Suppressor macrophage treated with lipopolysaccharide for 1 hour (primary cell): Measurements from ENCODE around the gene WFIKKN2.
"Not testable (repeated sequence)": the region's sequence is repeated elsewhere in the genome, so short reads cannot be mapped to it uniquely, and the experiment has no call there.

Experiments used
- DNase-seq, 3 donors: peaks; one replicate each; pipeline ENCODE4 v3.0.0-alpha.2; 2020 to 2022

Gene WFIKKN2

DNA sequence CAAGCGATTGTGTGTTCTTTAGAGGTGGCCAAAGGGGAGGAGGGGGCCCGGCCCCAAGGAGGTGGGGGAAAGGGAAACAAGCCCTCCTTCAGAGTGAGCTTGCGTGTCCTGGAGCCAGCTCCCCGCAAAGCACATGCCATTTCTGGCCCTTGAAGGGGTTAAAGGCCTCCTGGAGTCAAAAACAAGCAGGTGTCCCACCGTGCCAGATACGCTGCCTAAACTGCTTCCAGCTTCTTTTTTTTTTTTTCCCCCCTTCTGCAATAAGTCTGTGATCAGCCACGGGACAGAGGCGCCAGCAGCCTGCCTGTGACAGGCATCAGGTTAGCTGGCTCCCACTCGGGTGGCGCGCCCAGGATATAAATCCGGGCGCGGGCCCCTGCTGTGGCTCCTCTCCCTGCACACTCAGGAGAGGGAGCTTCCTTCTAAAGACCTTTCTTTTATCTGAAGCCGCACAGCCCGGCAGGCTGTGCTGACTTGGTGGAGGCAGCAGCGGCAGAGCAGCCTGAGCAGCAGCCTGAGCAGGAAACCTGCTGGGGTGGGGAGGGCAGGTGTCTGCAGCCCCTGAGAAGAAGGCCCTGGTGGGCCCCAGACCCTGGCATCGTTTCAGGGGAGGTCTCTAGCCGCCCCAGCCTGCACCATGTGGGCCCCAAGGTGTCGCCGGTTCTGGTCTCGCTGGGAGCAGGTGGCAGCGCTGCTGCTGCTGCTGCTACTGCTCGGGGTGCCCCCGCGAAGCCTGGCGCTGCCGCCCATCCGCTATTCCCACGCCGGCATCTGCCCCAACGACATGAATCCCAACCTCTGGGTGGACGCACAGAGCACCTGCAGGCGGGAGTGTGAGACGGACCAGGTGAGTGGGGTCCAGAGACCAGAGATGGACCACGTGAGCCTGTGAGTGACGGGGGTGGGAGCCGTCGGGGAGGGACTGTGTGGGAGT is at the start of gene WFIKKN2:
TSS of gene WFIKKN2 (plus strand) at position 286 of the 934 bp plus-strand sequence. CDS start at position 638, 352 bp downstream.
- no peak for DNase-seq

DNA sequence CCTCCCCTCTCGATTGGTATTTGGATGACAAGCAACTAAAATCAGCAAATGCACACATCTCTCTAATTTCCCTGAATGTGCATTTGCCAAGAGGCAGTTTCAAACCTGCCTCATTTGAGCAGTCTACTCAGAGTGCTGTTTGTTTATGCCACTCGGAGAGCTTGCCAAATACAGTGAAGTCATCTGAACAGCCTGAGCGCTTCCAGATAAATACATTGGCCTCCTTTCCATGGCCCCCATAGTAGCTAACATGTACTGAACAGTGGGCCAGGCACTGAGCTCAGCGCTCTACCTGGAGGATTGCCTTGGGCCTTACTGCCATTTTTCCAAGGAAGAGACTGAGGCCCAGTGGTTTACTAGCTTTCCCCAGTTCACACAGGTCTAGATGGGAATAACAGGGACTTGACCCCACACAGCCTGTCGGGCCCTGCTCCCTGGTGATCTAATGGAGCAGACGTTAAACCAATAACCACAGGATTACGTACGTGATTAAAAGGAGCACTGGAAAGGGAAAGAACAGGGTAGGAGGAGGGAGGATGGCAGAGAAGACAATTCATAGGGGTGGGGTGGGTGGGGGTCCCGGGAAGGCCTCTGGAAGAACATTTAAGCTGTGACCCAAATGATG is 49.3 kb upstream of the WFIKKN2 start:
- DNase-seq, result no peak

GRCh38 chr17:50787106-50787505 is 48.3 kb upstream of the WFIKKN2 start:
- DNase-seq, result no peak

- DNase-seq, result peak in 2 of 3 donors; percentile 59 to 63
These were observed 44.8 kb upstream of the WFIKKN2 start for GRCh38 chr17:50790618-50791017.

DNA sequence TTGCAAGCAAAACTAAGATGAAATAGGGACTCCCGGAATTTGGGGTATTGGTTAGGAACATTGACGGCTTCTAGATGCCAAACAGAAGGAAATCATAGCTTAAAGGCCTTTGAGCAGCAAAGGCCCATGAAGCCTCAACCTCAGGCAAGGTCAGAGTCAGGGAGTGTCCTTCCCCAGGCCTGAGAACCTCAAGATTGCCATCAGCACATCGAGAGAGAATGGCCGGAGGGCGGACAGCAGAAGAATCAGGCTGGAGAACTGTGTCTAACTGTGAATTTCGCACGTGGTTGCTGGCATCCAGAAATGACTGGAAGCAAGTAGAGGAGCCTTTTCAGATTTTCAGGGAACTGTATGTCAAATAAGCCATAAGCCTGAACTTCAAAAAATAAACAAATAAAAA is 43.3 kb upstream of the WFIKKN2 start:
- DNase-seq, result no peak

GRCh38 chr17:50793007-50793406 is 42.4 kb upstream of the WFIKKN2 start:
- peak in 1 of 3 donors; percentile 14 for DNase-seq

DNA sequence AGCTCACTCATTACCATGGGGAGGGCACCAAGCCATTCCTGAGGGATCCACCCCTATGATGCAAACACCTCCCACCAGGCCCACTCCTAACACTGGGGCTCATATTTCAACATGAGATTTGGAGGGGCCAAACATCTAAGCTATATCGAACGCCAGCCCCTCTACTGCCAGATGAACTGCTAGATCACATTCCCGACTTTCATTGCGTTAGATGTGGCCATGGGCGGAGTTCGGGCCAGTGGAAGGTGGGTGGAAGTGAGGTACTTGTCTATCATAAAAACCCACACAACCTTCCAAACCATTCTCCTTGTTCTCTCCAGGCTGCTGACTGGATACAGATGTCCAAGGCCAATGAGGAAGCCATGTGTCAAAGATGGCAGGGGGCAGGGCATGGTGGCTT is 41.0 kb upstream of the WFIKKN2 start:
- no peak for DNase-seq

DNA sequence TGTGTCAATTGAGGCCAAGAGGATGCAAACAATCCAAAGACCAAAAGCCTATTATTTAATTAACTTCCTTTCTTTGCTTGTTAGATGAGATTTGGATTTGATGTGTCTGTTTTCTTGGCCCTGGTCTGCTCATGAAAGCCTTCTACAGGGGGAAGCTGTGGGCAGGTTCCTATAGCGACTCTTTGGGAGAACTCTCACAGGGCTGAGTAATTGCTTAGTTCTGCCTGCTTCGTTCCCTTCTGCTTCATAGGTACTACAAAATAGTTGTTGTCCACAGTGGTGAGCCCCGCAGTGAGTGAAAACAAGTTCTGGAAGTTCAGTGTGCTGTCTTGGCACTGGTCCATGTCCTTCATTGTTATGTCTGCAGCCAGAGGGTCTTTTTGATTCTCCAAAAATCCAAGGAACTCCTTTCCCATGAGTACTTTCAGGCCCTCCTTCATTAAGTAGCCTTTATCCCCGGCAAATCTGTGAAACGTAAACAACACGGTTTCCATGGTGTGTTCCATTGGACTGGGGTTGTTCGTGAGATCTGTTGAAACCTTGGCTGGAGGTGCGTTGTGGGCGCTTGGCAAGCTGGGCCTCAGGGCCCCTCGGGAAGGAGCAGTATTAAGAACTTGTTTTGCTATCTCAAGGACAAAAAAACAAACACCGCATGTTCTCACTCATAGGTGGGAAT is 38.1 kb upstream of the WFIKKN2 start:
- peak; percentile 41 to 58 (median 54) for DNase-seq

GRCh38 chr17:50798424-50799288 is 36.7 kb upstream of the WFIKKN2 start:
- peak in 2 of 3 donors; percentile 43 to 51 for DNase-seq

- no peak for DNase-seq
These were observed 35.8 kb upstream of the WFIKKN2 start for GRCh38 chr17:50799582-50799981.

- DNase-seq, result no peak
These were observed 35.1 kb upstream of the WFIKKN2 start for GRCh38 chr17:50800196-50800700.

DNA sequence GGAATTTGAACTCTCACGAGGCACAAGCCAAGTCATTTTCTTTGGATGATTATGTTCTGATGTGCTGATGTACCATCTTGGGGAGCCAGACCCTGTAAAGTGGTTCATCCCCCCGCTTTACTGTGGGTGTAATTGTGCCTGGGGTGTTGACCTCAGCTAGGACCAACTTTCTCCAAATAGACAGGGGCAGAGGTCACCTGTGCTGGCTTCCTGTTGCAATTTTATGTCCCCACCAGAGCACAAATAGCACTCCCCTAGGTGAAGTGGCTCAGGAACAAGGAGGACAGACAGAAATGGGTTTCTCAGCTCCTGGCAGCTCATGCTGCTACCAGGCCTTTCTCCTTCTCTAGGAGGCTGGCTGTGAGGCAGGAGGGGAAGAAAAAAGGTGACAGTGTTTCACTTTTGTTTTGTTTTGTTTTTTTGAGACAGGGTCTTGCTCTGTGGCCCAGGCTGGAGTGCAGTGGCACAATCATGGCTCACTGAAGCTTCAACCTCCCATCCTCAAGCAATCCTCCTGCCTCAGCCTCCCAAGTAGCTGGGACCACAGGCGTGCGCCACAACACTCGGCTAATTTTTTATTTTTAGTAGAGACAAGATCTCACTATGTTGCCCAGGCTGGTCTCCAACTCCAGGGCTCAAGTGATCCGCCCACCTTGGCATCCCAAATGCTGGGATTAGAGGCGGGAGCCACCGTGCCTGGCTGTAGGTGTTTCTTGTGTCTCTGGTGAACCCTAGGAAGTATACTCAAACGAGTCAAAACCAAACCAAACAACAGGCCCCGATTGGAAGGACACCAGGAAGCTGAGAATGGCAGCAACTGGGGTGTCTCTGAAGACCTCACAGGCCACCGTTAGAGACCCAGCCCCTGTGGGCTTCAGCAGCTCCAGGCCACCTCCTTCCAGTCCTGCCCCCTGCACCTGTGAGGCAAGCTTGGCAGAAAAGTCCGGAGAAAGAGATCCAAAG is 32.5 kb upstream of the WFIKKN2 start:
- no peak for DNase-seq

DNA sequence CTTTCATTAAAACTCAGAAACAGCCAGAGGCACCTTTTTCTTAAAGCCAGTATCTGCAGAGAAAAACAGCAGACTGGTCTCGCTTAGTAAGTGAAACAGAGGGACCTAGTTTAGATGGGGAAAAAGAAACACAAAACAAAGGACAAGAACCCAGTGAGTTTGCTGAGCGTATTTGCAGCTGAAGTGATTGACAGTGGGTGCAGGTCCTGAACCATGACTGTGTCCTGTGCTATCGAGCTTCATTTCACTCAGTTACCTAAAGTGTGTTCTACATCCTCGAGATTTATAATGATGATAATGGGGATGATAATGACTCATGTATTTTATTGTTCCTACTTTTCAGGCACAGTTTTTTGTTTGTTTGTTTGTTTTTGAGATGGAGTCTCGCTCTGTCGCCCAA is 31.7 kb upstream of the WFIKKN2 start:
- DNase-seq, result no peak

GRCh38 chr17:50804749-50805475 is 30.5 kb upstream of the WFIKKN2 start:
- not testable (repeated sequence) for DNase-seq

DNA sequence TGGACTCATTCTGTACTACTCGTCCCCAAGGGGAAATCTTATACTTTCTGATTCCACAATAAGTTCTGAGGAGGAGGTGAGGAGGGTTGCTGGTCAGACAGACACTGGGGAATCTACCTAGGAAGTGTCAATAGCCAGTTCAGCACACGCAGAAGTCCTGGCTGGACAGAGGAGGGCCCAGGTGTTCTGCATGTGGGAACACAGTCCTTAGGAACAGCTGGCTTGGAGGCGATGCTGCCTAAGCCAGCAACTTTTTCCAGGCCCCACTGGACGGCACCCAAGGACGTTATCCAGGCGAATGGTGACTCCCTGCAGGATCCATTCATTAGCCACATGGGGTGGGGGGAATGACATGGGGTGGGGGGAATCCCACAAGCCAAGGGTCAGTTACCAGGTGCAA is 29.9 kb upstream of the WFIKKN2 start:
- DNase-seq, result no peak

- no peak for DNase-seq
These were observed 29.2 kb upstream of the WFIKKN2 start for GRCh38 chr17:50806141-50806643.

- no peak for DNase-seq
These were observed 28.4 kb upstream of the WFIKKN2 start for GRCh38 chr17:50807009-50807408.

- DNase-seq, result no peak
These were observed 27.7 kb upstream of the WFIKKN2 start for GRCh38 chr17:50807675-50808074.

DNA sequence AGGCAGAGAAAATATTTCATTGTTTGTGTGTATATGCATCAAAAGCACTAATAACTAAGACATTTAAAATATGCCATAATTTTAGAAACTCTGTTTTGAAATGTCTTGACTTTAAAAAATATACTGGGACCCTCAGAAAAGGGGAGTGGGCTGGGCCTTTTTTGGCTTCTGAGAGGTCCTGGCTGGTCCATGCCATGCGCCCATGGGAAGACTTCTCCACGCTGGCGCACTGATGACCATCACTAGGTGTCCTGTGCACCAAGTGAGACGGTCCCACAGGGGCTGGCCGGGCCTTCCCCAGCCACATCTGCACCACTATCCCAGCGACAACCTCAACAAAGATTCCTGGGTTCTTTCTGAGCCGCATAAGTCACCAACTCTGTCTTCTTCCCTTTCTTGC is 27.0 kb upstream of the WFIKKN2 start:
- DNase-seq, result no peak

- no peak for DNase-seq
These were observed 26.5 kb upstream of the WFIKKN2 start for GRCh38 chr17:50808888-50809287.
